Measurements from ENCODE around the gene ISCA1.

- TF ChIP-seq CTCF (IDR thresholded peaks at IDR 0.05; ENCODE audit: poor library complexity, severe bottlenecking) (no peak), MXI1 (conservative IDR thresholded peaks at IDR 0.05; ENCODE audit: poor library complexity, severe bottlenecking) (no peak), POLR2AphosphoS5 (IDR thresholded peaks at IDR 0.05) (no peak), REST (IDR thresholded peaks at IDR 0.05; ENCODE audit: borderline replicate concordance) (no peak), EZH2 (IDR thresholded peaks at IDR 0.05; ENCODE audit: borderline replicate concordance, insufficient read depth, low read length, poor library complexity, severe bottlenecking) (no peak), TAF1 (IDR thresholded peaks at IDR 0.05; ENCODE audit: low read depth) (no peak), EP300 (conservative IDR thresholded peaks at IDR 0.05; ENCODE audit: poor library complexity, severe bottlenecking) (no peak), RAD21 (conservative IDR thresholded peaks at IDR 0.05) (no peak), SMC3 (conservative IDR thresholded peaks at IDR 0.05; ENCODE audit: poor library complexity) (no peak)
Measured at GRCh38 chr9:86222667-86223066, 59.7 kb downstream of the ISCA1 start.

All from neural cell (in vitro differentiated cells).